ENCODE results near the gene SMURF2.
"Not testable (repeated sequence)": the region's sequence is repeated elsewhere in the genome, so short reads cannot be mapped to it uniquely, and the experiment has no call there.

The SMURF2 gene

GRCh38 chr17:64630309-64631223, 31.5 kb downstream of the SMURF2 start:
- no peak for DNase-seq (ENCODE audit: low read depth in 2 of 2)

- no peak for DNase-seq (ENCODE audit: low read depth in 2 of 2)
These were observed 33.5 kb downstream of the SMURF2 start for GRCh38 chr17:64628641-64629040.

GRCh38 chr17:64627797-64628196, 34.3 kb downstream of the SMURF2 start:
- DNase-seq (ENCODE audit: low read depth in 2 of 2), result no peak

GRCh38 chr17:64626827-64627226, 35.3 kb downstream of the SMURF2 start:
- no peak for DNase-seq (ENCODE audit: low read depth in 2 of 2)

GRCh38 chr17:64625541-64625940, 36.6 kb downstream of the SMURF2 start:
- no peak for DNase-seq (ENCODE audit: low read depth in 2 of 2)

- DNase-seq (ENCODE audit: low read depth in 2 of 2), result no peak
These were observed 39.0 kb downstream of the SMURF2 start for GRCh38 chr17:64622931-64623654.

- no peak for DNase-seq (ENCODE audit: low read depth in 2 of 2)
These were observed 40.3 kb downstream of the SMURF2 start for GRCh38 chr17:64621772-64622171.

- no peak for DNase-seq (ENCODE audit: low read depth in 2 of 2)
These were observed 43.3 kb downstream of the SMURF2 start for GRCh38 chr17:64618848-64619247.

GRCh38 chr17:64617125-64617780, 44.9 kb downstream of the SMURF2 start:
- DNase-seq (ENCODE audit: low read depth in 2 of 2), result no peak

GRCh38 chr17:64615028-64615677, 47.0 kb downstream of the SMURF2 start:
- DNase-seq (ENCODE audit: low read depth in 2 of 2), result no peak

- DNase-seq (ENCODE audit: low read depth in 2 of 2), result no peak
These were observed 47.7 kb downstream of the SMURF2 start for GRCh38 chr17:64614266-64615027.

GRCh38 chr17:64611369-64611768, 50.7 kb downstream of the SMURF2 start:
- DNase-seq (ENCODE audit: low read depth in 2 of 2), result no peak

- not testable (repeated sequence) for DNase-seq (ENCODE audit: low read depth in 2 of 2)
These were observed 51.9 kb downstream of the SMURF2 start for GRCh38 chr17:64610244-64610643.

- DNase-seq (ENCODE audit: low read depth in 2 of 2), result no peak
These were observed 53.5 kb downstream of the SMURF2 start for GRCh38 chr17:64608571-64608981.

- no peak for DNase-seq (ENCODE audit: low read depth in 2 of 2)
These were observed 54.1 kb downstream of the SMURF2 start for GRCh38 chr17:64607862-64608565.

GRCh38 chr17:64604532-64604931, 57.6 kb downstream of the SMURF2 start:
- not testable (repeated sequence) for DNase-seq (ENCODE audit: low read depth in 2 of 2)

GRCh38 chr17:64603987-64604386, 58.1 kb downstream of the SMURF2 start:
- no peak for DNase-seq (ENCODE audit: low read depth in 2 of 2)

- DNase-seq (ENCODE audit: low read depth in 2 of 2), result no peak
These were observed 62.3 kb downstream of the SMURF2 start for GRCh38 chr17:64599827-64600226.

- peak; percentile 23 to 30 for DNase-seq (ENCODE audit: low read depth in 2 of 2)
These were observed 62.9 kb downstream of the SMURF2 start for GRCh38 chr17:64599187-64599676.

- DNase-seq (ENCODE audit: low read depth in 2 of 2), result no peak
These were observed 63.4 kb downstream of the SMURF2 start for GRCh38 chr17:64598672-64599071.
